ENCODE measurements around the gene TMEM26.

Gene TMEM26

GRCh38 chr10:61452655-61453641 lies at the start of gene TMEM26:
TMEM26 (minus strand) TSS chr10:61453381; CDS start chr10:61453081, 300 bp downstream.
- DNase-seq (ENCODE audit: low read depth): no peak

- no peak for DNase-seq (ENCODE audit: low read depth)
Measured at GRCh38 chr10:61500460-61500859, 47.3 kb upstream of the TMEM26 start.

DNA sequence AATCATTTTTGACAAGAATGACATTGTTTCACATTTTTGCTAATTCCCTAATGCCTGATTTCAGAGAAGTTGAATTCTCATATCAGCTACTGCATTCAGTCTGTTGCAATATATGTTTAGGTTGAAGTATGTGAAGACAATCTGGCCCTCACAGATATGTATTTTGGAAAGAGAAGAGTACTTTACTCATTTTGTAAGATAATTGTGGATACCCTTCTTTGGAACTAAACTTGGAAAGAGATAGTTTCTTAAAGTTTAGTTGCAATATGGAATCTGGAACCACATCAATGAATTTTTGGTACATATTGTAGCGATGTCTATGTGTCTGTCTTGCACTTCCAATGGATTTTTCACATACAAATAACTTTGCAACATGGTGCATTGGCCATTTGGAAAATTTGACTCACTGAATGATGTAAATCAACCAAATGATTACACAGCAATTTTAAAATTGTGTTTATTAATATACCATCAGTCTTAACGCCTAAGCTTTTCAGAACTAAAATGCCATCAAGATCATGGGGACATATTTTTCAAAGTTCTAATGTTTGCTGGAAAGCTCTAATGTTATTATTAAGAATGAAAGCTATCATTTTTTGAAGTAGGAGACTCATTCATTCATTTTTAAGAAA lies 39.3 kb upstream of the TMEM26 start:
- DNase-seq (ENCODE audit: low read depth): no peak

GRCh38 chr10:61487506-61487905 lies 34.3 kb upstream of the TMEM26 start:
- DNase-seq (ENCODE audit: low read depth): no peak

DNA sequence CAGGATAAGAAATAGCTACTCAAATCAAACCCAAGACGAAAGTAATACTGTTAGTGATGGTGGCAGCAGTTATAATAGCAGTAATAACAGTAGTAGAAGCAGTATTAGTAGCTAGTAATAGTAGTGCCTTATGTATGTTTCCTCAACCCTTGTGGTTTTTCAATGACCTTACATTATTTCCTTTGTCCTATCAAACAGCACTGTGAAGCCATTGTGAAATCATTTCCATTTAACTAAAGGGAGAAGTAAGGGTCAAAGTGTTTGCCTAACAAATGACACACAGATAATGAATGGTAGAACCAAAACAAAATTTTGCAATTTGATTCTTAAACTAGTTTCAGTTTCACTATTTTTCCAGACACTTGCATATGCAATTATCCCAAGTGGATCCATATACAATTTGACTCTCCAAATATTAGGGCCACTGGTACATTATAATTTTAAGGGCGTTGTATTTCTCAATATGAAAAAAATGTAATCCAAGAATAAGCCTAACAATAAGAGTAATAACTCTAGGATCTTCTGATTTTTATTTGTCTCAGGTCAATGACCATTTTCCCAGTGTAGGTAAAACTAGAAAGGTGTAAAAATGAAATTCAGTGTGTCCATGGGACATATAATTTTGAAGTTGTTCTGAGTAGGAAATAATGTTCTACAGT lies 33.7 kb upstream of the TMEM26 start:
- DNase-seq (ENCODE audit: low read depth): peak; percentile 50

DNA sequence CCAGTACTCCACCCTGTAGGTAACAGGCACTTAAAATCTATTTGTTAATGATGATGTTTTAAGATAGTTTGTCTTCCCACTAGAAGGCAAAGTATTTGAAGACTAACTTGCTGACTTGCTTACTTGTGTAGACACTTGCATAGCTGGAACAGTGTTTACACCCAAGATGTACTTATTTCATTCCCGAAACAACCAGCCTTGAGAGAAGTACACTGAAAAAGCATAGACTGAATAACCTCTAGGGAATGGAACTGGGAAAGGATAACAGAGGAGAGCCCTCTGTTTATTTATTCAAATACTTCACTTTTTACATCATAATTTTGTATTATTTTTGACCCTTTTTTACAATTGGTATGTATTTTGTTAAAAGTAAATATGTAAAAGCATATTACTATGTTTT lies 33.1 kb upstream of the TMEM26 start:
- DNase-seq (ENCODE audit: low read depth): no peak

GRCh38 chr10:61481597-61481996 lies 28.4 kb upstream of the TMEM26 start:
- no peak for DNase-seq (ENCODE audit: low read depth)

DNA sequence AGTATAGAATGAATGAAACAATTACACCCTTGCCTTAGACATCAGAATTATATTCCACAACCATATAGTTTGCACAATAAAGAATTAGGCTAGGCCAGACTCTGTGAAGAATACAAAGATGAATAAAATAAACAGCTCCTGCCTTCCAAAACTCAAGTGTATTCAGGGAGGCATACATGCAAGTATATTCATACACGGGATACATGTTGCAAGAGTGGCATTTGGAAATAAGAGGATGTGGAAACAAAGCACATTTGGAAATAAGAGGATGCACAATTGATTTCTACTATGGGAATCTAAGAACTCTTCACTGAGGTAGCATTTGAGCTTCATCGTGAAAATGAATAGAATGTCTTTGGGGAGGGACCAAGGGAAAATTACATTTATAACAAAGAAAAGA lies 27.0 kb upstream of the TMEM26 start:
- DNase-seq (ENCODE audit: low read depth): no peak

DNA sequence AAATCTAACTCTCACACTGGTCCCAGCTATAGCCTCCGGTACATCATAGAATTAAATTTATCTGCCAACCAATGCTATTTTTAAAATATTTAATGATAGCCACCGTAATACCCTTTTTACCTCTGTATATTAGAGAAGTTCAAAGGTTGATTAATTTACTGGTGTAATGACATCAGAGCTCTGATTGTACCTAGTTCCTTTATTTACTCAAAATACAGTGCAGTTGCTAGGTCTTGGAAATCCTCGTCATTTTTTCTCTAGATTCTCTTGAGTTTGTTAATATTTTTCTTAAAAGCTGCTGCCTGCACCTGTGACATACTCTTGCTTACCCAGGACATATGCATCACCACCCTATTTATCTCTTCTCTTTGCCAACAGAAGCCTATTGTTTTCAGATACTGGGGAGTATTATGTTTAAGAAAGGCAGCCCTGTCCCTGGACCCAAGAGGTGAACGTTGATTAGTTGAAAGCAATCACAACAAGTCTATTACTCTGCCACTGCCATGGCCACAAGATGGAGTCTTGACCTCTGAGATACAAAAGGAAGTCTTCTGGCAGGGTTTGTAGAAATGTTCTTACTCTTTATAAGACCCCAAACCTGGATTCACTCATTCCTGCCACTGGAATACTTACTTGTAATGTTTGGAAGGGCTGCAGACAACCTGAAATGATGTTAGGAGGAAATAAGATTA lies 25.6 kb upstream of the TMEM26 start:
- no peak for DNase-seq (ENCODE audit: low read depth)

DNA sequence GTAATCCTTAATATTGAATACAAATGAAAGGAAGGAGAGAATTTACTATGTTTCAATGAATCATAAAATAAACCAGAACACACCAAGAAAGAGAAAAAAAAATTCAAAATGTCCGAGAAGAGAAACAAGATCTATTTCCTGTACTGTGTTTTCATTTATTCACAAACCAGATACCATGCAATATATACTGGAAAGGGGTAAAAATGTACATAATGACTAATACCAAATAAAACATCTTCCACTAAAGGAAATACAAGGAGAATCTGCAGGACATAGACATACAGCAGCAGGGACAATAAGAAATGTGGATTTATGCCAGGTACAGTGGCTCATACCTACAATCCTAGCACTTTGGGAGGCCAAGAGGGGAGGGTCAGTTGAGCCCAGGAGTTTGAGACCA lies 24.3 kb upstream of the TMEM26 start:
- DNase-seq (ENCODE audit: low read depth): no peak

- DNase-seq (ENCODE audit: low read depth): no peak
Measured at GRCh38 chr10:61476529-61476928, 23.3 kb upstream of the TMEM26 start.

GRCh38 chr10:61475449-61475873 lies 22.3 kb upstream of the TMEM26 start:
- DNase-seq (ENCODE audit: low read depth): no peak

- DNase-seq (ENCODE audit: low read depth): no peak
Measured at GRCh38 chr10:61472090-61472674, 19.0 kb upstream of the TMEM26 start.

DNA sequence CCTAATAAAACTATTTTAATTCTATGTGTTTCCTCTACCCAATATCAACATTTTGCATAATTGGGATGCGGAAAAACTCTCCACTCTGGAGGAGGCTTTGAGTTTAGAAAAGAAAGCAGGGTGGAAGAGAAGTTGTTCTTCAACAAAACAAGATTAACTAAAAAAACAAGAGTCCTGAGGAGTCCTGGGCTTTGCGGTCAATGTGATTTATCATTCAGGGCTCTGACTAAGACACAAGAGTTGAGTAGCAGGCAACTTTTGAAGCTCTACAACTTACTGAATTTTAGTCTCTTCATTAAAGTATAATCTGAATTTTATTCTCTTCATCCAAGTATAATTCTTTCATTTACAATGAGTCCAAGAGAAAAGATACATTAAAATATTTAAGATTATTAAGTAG lies 18.3 kb upstream of the TMEM26 start:
- no peak for DNase-seq (ENCODE audit: low read depth)

GRCh38 chr10:61470740-61471139 lies 17.6 kb upstream of the TMEM26 start:
- DNase-seq (ENCODE audit: low read depth): no peak

- DNase-seq (ENCODE audit: low read depth): no peak
Measured at GRCh38 chr10:61465901-61466632, 12.9 kb upstream of the TMEM26 start.

- DNase-seq (ENCODE audit: low read depth): no peak
Measured at GRCh38 chr10:61465171-61465496, 12.0 kb upstream of the TMEM26 start.

DNA sequence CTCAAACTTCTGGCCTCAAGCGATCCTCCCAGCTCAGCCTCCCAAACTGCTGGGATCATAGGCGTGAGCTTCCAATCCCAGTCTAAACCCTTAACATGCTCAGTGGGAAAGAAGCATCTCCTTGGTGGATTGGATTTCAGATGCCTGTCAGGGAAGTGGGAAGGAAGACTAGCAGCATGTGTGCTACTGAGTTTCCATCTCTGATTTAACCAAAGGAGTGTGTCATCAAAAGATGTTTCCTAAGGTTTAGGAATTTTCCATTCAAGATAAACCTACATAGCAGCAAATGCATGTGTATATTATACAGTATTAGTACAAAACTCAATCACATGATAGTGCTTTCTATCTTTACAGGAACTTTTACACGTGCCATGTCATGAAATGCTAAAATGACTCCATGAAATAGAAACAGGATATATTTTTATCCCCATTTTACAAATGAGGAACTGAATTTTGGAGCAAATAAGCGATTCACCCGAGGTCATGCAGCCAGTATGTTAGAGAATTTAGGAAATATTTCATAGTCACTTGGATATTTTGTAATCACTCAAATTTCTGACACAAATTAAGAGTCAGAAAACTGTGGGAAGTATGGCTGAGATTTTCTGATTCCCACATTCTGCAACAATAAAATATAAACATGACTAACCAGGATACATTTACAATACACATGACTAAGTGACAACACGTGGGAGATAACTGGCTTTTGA lies 11.4 kb upstream of the TMEM26 start:
- peak; percentile 71 for DNase-seq (ENCODE audit: low read depth)

DNA sequence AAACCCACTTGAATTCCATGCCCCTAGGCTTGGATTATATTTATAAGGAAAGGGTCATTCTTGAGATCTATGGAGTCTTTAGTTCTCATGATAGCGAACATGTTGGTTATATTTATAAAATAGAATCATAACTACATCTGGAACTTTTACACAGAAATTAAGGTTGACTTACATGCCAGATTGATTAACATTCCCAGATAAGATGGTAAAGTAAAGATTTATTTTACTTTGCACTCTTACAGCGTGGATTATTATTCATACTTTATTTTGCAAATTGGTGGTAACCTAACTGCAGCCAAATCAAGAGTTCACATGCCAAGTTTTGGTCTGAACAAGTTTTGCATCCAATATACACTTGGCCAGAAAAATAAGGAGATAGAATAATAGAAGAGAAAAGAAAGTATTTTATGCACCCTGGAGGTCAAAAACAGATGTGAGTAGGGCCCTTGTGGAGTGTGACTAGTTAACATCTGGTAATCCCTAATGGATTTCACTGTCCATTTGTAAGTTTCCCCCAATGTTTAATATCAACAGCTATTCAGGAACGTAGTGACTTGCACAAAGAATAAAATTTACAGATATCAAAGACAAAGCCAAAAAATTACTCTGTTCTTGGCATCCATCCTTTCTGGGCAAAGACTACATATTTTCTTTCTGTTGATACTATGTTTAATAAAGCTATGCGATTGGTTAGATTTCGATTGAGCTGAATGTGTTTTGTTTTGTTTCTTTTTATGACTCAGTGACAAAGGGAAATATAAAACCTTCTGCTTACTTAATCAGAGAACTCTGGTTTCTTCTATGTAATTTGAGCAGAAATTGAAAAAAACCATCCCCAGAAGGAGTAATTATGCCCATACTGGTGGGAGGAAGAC lies 10.1 kb upstream of the TMEM26 start:
- peak; percentile 94 for DNase-seq (ENCODE audit: low read depth)

DNA sequence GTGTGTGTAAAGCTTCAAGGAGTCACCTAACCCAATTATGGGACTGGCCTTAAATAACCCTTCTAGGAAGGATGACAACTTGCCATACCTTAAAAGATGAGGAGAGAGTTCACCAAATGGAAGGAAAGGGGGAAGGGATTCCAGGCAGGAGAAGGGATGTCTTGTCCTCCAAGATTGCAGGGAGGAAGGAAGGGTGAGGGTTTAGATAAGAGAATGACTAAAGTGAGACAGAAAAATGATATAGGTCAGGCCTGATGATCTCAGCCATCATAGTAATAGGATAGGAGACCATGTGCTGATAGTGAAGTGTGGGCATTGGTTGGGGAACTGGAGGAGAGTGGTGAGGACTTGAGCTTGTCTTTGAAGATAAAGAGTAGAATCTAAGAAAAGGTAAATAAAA lies 7.7 kb upstream of the TMEM26 start:
- no peak for DNase-seq (ENCODE audit: low read depth)
